Activated naive CD8-positive, alpha-beta T cell treated with anti-CD3 and anti-CD28 coated beads, Interleukin-2, amount 50 U/mL, for 24 hours (primary cell): Measurements from ENCODE around the gene CD27.
"Not testable (repeated sequence)": the region's sequence is repeated elsewhere in the genome, so short reads cannot be mapped to it uniquely, and the experiment has no call there.

Source experiments
- ATAC-seq: fragments of 150-1000 bp; cut with Tn5 transposase; one replicate; pipeline ENCODE4 v1.10.0; 2021
- DNase-seq: peaks from one replicate; pipeline ENCODE4 v3.0.0; 2021
- H3K27ac Mint-ChIP-seq: one replicate; pipeline ENCODE4 v1.8.0; 2021; ENCODE audit warnings: mild to moderate bottlenecking, mixed read lengths
- H3K27me3 Mint-ChIP-seq: one replicate; pipeline ENCODE4 v1.8.0; 2021; ENCODE audit warnings: mixed read lengths
- H3K36me3 Mint-ChIP-seq: one replicate; pipeline ENCODE4 v1.8.0; 2021; ENCODE audit warnings: low read depth, mixed read lengths
- H3K4me1 Mint-ChIP-seq: one replicate; pipeline ENCODE4 v1.8.0; 2021; ENCODE audit warnings: mixed read lengths
- H3K4me3 Mint-ChIP-seq: one replicate; pipeline ENCODE4 v1.8.0; 2021; ENCODE audit warnings: mild to moderate bottlenecking, moderate library complexity, mixed read lengths
- H3K9me3 Mint-ChIP-seq: one replicate; pipeline ENCODE4 v1.8.0; 2021; ENCODE audit warnings: mixed read lengths

The CD27 gene

DNA sequence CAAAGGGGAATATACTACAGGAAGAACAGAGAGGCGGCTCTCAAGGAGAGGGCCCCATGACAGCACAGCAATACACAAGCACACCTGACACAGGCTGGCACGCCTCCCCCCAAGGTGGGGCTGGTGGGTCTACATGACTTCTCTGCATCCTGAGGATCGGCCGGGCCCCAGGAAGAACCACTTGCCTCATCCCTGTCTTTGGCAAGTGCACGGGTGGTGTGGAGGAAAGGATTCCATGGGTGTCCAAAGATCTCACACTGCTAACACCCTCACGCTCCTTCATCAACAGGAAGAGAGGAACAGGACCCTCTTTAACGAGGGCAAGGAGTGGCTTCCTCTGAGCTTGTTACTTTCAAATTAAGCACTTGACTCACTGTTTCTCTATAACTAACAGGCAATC, 18.5 kb downstream of the CD27 start:
- Mint-ChIP-seq H3K4me3 (peak overlapping the region; percentile 83), H3K27ac (peak overlapping the region; percentile 100), H3K4me1 (peaks cover 95% of the 10 kb centered on the region), H3K36me3 (peaks cover 94% of the 10 kb centered on the region), H3K27me3 (no peaks in the 10 kb centered on the region), H3K9me3 (no peaks in the 10 kb centered on the region)
- DNase-seq (peak; percentile 34), ATAC-seq (no peak)

DNA sequence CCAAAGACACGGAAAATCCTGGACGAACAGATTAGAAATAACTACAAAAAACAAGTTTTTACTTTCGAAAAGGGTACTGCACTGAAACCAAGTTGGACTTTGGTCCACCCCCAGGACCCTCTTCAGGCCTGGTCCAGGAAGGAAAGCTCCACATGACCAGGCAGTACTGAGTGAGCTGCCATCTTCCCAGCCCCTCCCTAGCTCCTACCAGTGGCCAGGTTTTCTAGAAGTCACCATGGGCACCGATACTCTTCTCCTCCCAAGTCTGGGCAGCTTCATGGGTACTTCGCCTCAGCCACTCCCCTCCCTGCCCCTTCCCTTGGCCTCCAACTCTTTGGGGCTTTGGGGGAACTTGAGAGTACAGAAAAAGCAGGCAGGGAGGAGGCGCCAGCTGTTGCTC, 19.1 kb downstream of the CD27 start:
- H3K4me1 Mint-ChIP-seq, result peaks cover 95% of the 10 kb centered on the region
- no peak for ATAC-seq
- H3K27me3 Mint-ChIP-seq, result no peaks in the 10 kb centered on the region
- peak overlapping the region; percentile 83 for H3K4me3 Mint-ChIP-seq
- no peak for DNase-seq
- H3K36me3 Mint-ChIP-seq, result peaks cover 94% of the 10 kb centered on the region
- peak overlapping the region; percentile 100 for H3K27ac Mint-ChIP-seq
- H3K9me3 Mint-ChIP-seq, result no peaks in the 10 kb centered on the region

DNA sequence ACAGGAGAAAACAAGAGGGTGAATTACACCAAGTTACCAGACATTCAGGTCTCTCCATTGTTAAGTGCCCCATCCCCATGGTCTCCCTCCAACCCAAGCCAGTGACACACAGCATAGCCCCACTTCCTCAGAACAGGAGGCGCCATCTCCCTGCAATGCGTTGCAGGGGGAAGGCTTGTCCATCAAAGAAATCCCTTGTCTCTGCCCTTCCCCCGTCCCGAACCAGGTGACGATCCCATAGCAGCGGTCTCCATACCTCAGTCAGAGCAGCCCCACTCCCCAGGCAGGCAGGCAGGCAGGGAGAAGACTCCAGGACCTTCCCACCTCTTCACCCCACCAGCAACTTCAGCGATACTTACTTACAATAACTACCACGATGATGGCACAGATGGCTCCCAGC, 19.8 kb downstream of the CD27 start:
- Mint-ChIP-seq H3K9me3 (no peaks in the 10 kb centered on the region), H3K27me3 (no peaks in the 10 kb centered on the region), H3K4me1 (peaks cover 96% of the 10 kb centered on the region), H3K4me3 (peak overlapping the region; percentile 83), H3K27ac (peak overlapping the region; percentile 100), H3K36me3 (peaks cover 95% of the 10 kb centered on the region)
- no peak for ATAC-seq
- no peak for DNase-seq

GRCh38 chr12:6465467-6466183, 20.9 kb downstream of the CD27 start:
- peak overlapping the region; percentile 90 for H3K27ac Mint-ChIP-seq
- no peak for ATAC-seq
- no peaks in the 10 kb centered on the region for H3K9me3 Mint-ChIP-seq
- no peaks in the 10 kb centered on the region for H3K27me3 Mint-ChIP-seq
- H3K36me3 Mint-ChIP-seq, result peaks cover 89% of the 10 kb centered on the region
- H3K4me1 Mint-ChIP-seq, result peaks cover 91% of the 10 kb centered on the region
- peak; percentile 41 for DNase-seq
- H3K4me3 Mint-ChIP-seq, result peak overlapping the region; percentile 93

GRCh38 chr12:6466184-6466573, 21.4 kb downstream of the CD27 start:
- no peak for ATAC-seq
- Mint-ChIP-seq H3K4me1 (peaks cover 90% of the 10 kb centered on the region), H3K27ac (peak overlapping the region; percentile 90), H3K4me3 (peak overlapping the region; percentile 93), H3K9me3 (no peaks in the 10 kb centered on the region), H3K27me3 (no peaks in the 10 kb centered on the region), H3K36me3 (peaks cover 83% of the 10 kb centered on the region)
- DNase-seq, result no peak

DNA sequence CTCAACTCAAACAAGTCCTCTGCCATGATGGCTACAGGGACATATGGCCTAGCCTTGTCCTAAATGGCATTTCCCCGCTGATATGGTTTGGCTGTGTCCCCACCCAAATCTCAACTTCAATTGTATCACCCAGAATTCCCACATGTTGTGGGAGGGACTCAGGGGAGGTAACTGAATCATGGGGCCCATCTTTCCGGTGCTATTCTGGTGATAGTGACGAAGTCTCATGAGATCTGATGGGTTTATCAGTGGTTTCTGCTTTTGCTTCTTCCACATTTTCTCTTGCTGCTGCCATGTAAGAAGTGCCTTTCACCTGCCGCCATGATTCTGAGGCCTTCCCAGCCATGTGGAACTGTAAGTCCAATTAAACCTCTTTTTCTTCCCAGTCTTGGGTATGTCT, 22.0 kb downstream of the CD27 start:
- peak overlapping the region; percentile 93 for H3K4me3 Mint-ChIP-seq
- not testable (repeated sequence) for ATAC-seq, H3K9me3 Mint-ChIP-seq, DNase-seq, H3K27me3 Mint-ChIP-seq
- peaks cover 79% of the 10 kb centered on the region for H3K36me3 Mint-ChIP-seq
- H3K27ac Mint-ChIP-seq, result peak overlapping the region; percentile 90
- peaks cover 89% of the 10 kb centered on the region for H3K4me1 Mint-ChIP-seq

- not testable (repeated sequence) for H3K27me3 Mint-ChIP-seq, H3K9me3 Mint-ChIP-seq, ATAC-seq, DNase-seq
- H3K4me3 Mint-ChIP-seq, result peak overlapping the region; percentile 93
- peaks cover 69% of the 10 kb centered on the region for H3K36me3 Mint-ChIP-seq
- H3K27ac Mint-ChIP-seq, result peak overlapping the region; percentile 90
- peaks cover 85% of the 10 kb centered on the region for H3K4me1 Mint-ChIP-seq
Measured at GRCh38 chr12:6467571-6468282, 23.0 kb downstream of the CD27 start.

- Mint-ChIP-seq H3K4me1 (peaks cover 80% of the 10 kb centered on the region), H3K4me3 (peak overlapping the region; percentile 93), H3K27me3 (no peaks in the 10 kb centered on the region), H3K27ac (peak overlapping the region; percentile 90), H3K9me3 (no peaks in the 10 kb centered on the region), H3K36me3 (peaks cover 64% of the 10 kb centered on the region)
- ATAC-seq (no peak), DNase-seq (no peak)
Measured at GRCh38 chr12:6468283-6468575, 23.5 kb downstream of the CD27 start.

DNA sequence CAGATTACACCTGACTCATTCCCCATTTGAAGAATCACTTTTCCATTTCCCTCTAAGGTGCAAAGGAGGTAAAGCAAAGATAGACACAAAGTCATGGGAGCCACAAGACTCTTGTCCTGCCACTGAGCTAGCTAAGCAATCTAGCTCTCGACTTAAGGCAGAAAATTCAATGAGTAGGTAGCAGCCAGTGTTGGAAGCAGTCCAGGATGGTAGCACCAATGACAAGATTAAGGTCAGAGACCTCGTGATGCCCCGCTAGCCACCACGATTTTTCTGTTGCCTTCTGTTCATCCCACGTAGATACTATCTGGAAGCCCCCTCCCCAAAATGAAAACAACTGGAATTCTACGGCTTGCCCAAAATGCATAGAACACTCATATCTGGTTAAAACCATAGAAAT, 24.3 kb downstream of the CD27 start:
- H3K27ac Mint-ChIP-seq, result peak overlapping the region; percentile 90
- H3K4me1 Mint-ChIP-seq, result peaks cover 72% of the 10 kb centered on the region
- no peak for DNase-seq
- H3K36me3 Mint-ChIP-seq, result peaks cover 56% of the 10 kb centered on the region
- H3K27me3 Mint-ChIP-seq, result no peaks in the 10 kb centered on the region
- H3K4me3 Mint-ChIP-seq, result peak overlapping the region; percentile 93
- no peak for ATAC-seq
- H3K9me3 Mint-ChIP-seq, result no peaks in the 10 kb centered on the region

DNA sequence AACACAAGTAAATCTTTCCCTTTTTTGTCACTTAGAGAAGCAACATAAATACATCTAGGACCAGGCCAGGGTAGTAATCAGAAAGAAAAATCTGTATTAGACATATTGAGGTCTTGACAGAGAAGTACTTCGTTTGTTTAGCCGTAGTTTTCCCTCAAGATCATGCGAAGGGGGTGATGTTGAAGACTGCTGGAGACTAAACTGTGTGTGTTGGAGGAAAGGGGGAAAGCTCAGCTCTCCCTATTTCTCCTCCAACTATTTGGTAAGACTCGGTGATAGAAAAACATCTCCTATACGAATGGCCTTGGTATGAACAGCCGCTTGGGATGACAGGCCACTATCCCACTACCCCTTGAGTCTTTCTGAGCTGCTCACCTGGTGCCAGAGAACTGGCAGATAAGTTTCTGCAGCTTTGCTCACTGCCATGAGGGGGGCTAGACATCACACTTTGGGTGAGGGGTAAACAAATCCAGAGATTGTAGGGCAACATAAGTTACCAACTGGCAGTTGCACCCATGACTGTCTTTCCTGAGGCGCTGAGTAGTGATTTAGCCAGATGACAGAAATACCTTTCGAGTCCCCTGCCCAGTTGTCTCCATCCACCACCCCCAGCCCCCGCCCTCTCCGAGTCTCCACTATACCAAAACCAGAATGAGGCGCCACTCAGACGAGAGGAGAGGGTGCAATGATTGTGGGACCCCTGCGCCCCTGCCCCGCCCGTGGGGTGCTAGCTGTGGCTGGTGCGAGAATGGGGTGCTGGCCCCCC, 25.0 kb downstream of the CD27 start:
- Mint-ChIP-seq H3K27ac (peak overlapping the region; percentile 90), H3K36me3 (peaks cover 49% of the 10 kb centered on the region), H3K4me1 (peaks cover 65% of the 10 kb centered on the region), H3K27me3 (no peaks in the 10 kb centered on the region), H3K9me3 (no peaks in the 10 kb centered on the region), H3K4me3 (peak overlapping the region; percentile 93)
- DNase-seq (no peak), ATAC-seq (no peak)

DNA sequence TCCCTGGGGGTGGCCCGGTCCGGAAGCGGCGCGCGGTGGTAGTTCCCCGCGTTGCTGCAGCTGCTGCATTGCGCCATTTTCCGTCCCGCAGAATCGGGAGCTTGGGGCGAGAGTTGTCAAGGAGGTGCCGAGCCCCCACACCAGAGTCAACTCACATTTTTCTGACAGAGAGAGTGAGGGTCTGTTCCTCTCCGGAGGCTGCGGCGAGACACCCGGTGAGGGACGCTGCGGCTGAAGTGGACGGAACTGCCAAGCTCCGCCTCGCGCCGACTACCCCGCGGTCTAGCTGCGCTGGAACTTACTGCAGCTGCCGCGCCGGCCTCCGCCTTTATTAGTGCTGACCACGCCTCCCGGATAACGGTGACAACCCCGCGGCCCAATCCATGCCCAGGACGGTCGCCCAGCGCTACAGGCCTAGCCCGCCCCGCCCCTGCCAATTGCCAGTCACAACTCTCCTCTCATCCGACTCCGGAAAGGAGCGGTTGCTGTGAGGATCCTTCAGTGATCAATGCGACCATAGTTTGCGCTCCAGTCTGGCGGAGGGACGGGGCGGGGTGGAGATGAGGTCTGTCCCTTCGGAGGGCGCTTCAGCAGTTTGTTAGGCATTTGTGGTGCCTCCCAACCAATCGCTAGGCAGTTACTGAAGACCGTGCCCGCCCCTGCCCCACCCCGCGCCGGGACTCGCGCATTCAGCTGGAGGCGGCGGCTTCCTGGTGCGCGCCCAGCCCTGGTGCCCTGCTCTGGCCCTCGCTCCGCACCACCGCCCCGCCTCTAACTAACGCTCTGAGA, 25.8 kb downstream of the CD27 start, which contains the start of gene VAMP1:
Gene VAMP1, minus strand, starts transcription at position 303 of the 789 bp plus-strand sequence. Its CDS starts 146 bp downstream, at position 157.
- ATAC-seq, result peak; percentile 95
- H3K4me3 Mint-ChIP-seq, result peak within 1 kb of the TSS; percentile 93
- H3K27ac Mint-ChIP-seq, result peak within 1 kb of the TSS; percentile 90
- peaks cover 59% of the 10 kb centered on the region for H3K4me1 Mint-ChIP-seq
- peak; percentile 98 for DNase-seq
- H3K9me3 Mint-ChIP-seq, result no peaks in the 10 kb centered on the region
- peaks cover 43% of the 10 kb centered on the region for H3K36me3 Mint-ChIP-seq
- no peaks in the 10 kb centered on the region for H3K27me3 Mint-ChIP-seq

DNA sequence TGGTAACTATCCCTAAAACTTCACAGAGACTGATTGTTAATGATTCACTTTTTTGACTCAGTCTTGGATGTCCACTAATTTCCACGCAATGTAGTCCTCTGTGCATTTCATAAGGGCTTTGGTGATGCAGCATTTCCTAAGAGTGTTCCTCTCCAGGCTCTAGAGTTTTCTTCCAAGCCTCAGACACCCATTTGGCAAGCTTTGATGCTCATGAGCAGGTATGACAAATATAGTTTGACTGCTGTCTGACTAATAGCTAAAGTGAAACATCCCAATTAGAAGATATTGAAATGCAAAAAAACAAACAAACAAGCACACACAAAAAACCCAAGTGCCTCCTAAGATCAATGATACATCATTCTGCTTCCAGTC, 27.2 kb downstream of the CD27 start:
- H3K4me3 Mint-ChIP-seq, result peak overlapping the region; percentile 49
- ATAC-seq (no peak), DNase-seq (no peak)
- peaks cover 45% of the 10 kb centered on the region for H3K4me1 Mint-ChIP-seq
- H3K36me3 Mint-ChIP-seq, result peaks cover 29% of the 10 kb centered on the region
- peak overlapping the region; percentile 30 for H3K27ac Mint-ChIP-seq
- H3K27me3 Mint-ChIP-seq, result no peaks in the 10 kb centered on the region
- no peaks in the 10 kb centered on the region for H3K9me3 Mint-ChIP-seq

DNA sequence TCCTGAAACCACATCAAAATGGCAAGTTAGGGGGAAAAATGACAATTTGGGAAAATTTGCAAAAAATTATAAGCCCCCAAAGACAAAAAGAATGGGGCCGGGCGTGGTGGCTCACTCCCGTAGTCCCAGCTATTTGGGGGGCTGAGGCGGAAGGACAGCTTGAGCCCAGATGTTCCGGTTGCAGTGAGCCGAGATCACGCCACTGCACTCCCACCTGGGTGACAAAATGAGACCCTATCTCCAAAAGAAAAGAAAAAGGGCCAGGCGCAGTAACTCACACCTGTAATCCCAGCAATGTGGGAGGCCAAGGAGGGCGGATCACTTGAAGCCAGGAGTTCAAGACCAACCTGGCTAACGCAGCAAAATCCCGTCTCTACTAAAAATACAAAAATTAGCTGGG, 27.7 kb downstream of the CD27 start:
- Mint-ChIP-seq H3K27ac (no peak overlapping the region), H3K4me3 (no peak overlapping the region), H3K36me3 (peaks cover 24% of the 10 kb centered on the region), H3K4me1 (peaks cover 40% of the 10 kb centered on the region), H3K9me3 (no peaks in the 10 kb centered on the region), H3K27me3 (no peaks in the 10 kb centered on the region)
- ATAC-seq (no peak), DNase-seq (no peak)

DNA sequence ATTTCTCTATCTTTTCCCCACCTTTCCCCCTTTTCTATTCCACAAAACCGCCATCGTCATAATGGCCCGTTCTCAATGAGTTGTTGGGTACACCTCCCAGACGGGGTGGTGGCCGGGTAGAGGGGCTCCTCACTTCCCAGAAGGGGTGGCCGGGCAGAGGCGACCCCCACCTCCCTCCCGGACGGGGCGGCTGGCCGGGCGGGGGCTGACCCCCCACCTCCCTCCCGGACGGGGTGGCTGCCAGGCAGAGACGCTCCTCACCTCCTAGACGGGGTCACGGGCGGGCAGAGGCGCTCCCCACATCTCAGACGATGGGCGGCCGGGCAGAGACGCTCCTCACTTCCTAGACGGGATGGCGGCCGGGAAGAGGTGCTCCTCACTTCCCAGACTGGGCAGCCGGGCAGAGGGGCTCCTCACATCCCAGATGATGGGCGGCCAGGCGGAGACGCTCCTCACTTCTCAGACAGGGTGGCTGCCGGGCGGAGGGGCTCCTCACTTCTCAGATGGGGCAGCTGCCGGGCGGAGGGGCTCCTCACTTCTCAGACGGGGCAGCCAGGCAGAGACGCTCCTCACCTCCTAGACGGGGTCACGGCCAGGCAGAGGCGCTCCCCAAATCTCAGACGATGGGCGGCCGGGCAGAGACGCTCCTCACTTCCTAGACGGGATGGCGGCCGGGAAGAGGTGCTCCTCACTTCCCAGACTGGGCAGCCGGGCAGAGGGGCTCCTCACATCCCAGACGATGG, 30.6 kb downstream of the CD27 start:
- DNase-seq, H3K4me3 Mint-ChIP-seq, H3K27ac Mint-ChIP-seq, ATAC-seq, H3K27me3 Mint-ChIP-seq, H3K9me3 Mint-ChIP-seq, H3K36me3 Mint-ChIP-seq: not testable (repeated sequence)
- peaks cover 16% of the 10 kb centered on the region for H3K4me1 Mint-ChIP-seq
